PC-3 (cell line): ENCODE measurements around the gene PACRG.

Source experiments
- CTCF ChIP-seq: fragments of 300-600 bp; sonication (generic); conservative IDR thresholded peaks from 2 replicates; pipeline ENCODE4 v1.5.1; 2017; ENCODE audit warnings: antibody characterized with exemption, low read depth, mild to moderate bottlenecking, low read length
- EZH2 ChIP-seq: fragments of 300-600 bp; sonication (generic); IDR thresholded peaks from one replicate; pipeline ENCODE4 v1.6.1; 2017; ENCODE audit warnings: antibody characterized with exemption, mild to moderate bottlenecking, low read length; ENCODE audit not compliant: unreplicated experiment

GRCh38 chr6:163159110-163159509 is 431.3 kb downstream of the PACRG start:
- no peak for TF ChIP-seq CTCF
- no peak for TF ChIP-seq EZH2
